Sigmoid colon (tissue), 4 donors: ENCODE measurements around the gene EXOC3L4.

ENCODE experiments used
- POLR2A ChIP-seq, 2 donors: fragments of 450-650 bp; IDR thresholded peaks; one replicate each; pipeline ENCODE4 v1.6.1; 2016; ENCODE audit warnings: antibody characterized with exemption in 2 of 2, mild to moderate bottlenecking in 2 of 2, moderate library complexity in 2 of 2
- POLR2AphosphoS5 ChIP-seq, 4 donors: sonication (generic); formaldehyde crosslinking; IDR thresholded peaks; one replicate each; pipeline ENCODE4 v1.6.1; 2017; ENCODE audit warnings: antibody characterized with exemption in 4 of 4
- TF ChIP-seq, protein P1 (sequence below), 4 experiments: fragments of 450-650 bp in 3 of 4; fragments of 200-600 bp in 1 of 4; IDR thresholded peaks; one replicate each; pipeline ENCODE4 v1.5.1; 2016 to 2019; ENCODE audit warnings: antibody characterized with exemption in 4 of 4, mild to moderate bottlenecking in 3 of 4, moderate library complexity in 2 of 4

DNA sequence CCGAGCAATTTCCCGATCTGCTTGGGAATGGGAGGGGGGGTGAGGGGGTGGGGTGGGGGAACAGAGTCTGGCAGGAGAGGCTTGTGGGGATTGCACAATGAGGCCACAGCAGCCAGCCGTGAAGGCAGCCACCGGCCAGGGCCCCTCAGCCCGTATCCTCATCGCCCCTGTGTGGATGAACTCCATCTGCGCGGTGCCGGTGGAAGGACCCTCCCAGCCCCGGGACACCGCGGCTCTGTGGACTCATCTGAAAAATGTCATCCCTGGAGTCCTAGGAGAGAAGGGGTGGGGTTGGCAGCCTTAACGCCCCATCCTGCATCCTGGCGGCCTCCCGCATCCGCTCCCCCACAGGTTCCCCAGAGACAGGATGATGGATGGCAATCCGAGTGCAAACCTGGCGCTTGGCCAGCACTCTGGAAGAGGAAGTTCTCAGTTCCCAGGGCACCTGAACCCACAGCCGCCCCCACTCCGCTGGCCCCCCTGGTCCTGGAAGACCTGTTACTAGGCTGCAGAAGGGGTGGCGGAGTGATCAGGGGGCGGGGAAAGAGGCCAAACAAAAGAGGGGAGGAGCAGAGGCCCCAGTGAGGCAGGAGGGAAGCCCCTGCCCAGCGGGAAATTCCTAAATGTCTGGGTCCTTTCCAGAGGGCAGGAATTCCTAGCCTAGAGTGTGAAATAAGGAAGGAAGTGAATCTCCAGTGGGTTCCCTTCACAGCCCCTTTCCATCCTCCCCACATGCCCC lies 27.5 kb downstream of the EXOC3L4 start:
- TF ChIP-seq, protein P1, sequence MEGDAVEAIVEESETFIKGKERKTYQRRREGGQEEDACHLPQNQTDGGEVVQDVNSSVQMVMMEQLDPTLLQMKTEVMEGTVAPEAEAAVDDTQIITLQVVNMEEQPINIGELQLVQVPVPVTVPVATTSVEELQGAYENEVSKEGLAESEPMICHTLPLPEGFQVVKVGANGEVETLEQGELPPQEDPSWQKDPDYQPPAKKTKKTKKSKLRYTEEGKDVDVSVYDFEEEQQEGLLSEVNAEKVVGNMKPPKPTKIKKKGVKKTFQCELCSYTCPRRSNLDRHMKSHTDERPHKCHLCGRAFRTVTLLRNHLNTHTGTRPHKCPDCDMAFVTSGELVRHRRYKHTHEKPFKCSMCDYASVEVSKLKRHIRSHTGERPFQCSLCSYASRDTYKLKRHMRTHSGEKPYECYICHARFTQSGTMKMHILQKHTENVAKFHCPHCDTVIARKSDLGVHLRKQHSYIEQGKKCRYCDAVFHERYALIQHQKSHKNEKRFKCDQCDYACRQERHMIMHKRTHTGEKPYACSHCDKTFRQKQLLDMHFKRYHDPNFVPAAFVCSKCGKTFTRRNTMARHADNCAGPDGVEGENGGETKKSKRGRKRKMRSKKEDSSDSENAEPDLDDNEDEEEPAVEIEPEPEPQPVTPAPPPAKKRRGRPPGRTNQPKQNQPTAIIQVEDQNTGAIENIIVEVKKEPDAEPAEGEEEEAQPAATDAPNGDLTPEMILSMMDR (IDR thresholded peaks at IDR 0.05) = no peak
- peak; percentile 39 to 73 (median 54) for TF ChIP-seq POLR2AphosphoS5 (IDR thresholded peaks at IDR 0.05)
- TF ChIP-seq POLR2A (IDR thresholded peaks at IDR 0.05) = no peak
